ENCODE measurements around the gene ATP1B2. TPM values are rescaled to one million over a fixed set of nuclear protein-coding genes. Genes with fewer than 3 reads are reported as not detected.

The ATP1B2 gene
- total RNA-seq, 1 experiment from 2014 or later: not detected

Other genes with a start within 250 kb of the ATP1B2 start
- gene TMEM256, start 246.8 kb upstream of the ATP1B2 start, total RNA-seq (2014; rRNA removed; shearing (Covaris generic)): 84.6 and 111 TPM in 2 replicates
- gene NLGN2, start 243.1 kb upstream of the ATP1B2 start, total RNA-seq (2014; rRNA removed; shearing (Covaris generic)): 2.2 and 2.7 TPM in 2 replicates
- not detected in 2 replicates for gene SPEM1, start 230.6 kb upstream of the ATP1B2 start, total RNA-seq (2014; rRNA removed; shearing (Covaris generic))
- gene SPEM2, start 225.3 kb upstream of the ATP1B2 start, total RNA-seq (2014; rRNA removed; shearing (Covaris generic)): not detected in 2 replicates
- not detected in 2 replicates for gene SPEM3, start 222.1 kb upstream of the ATP1B2 start, total RNA-seq (2014; rRNA removed; shearing (Covaris generic))
- 11.7 and 19.4 TPM in 2 replicates for gene TMEM102, start 215.5 kb upstream of the ATP1B2 start, total RNA-seq (2014; rRNA removed; shearing (Covaris generic))
- 0.46 and 0.52 TPM in 2 replicates for gene FGF11, start 211.4 kb upstream of the ATP1B2 start, total RNA-seq (2014; rRNA removed; shearing (Covaris generic))
- gene CHRNB1, start 205.9 kb upstream of the ATP1B2 start, total RNA-seq (2014; rRNA removed; shearing (Covaris generic)): 0.83 and 1.6 TPM in 2 replicates
- gene ZBTB4, start 171.3 kb upstream of the ATP1B2 start, total RNA-seq (2014; rRNA removed; shearing (Covaris generic)): 8.4 and 10.0 TPM in 2 replicates
- gene SLC35G6, start 169.5 kb upstream of the ATP1B2 start, total RNA-seq (2014; rRNA removed; shearing (Covaris generic)): 0.28 TPM in 1 of 2 replicates, not detected in the other
- gene POLR2A, start 166.6 kb upstream of the ATP1B2 start, total RNA-seq (2014; rRNA removed; shearing (Covaris generic)): 26.0 and 58.6 TPM in 2 replicates
- not detected in 2 replicates for gene TNFSF12, start 101.9 kb upstream of the ATP1B2 start, total RNA-seq (2014; rRNA removed; shearing (Covaris generic))
- 15.6 and 19.1 TPM in 2 replicates for gene TNFSF13, start 92.2 kb upstream of the ATP1B2 start, total RNA-seq (2014; rRNA removed; shearing (Covaris generic))
- 73.2 and 74.3 TPM in 2 replicates for gene SENP3, start 89.0 kb upstream of the ATP1B2 start, total RNA-seq (2014; rRNA removed; shearing (Covaris generic))
- 4.0 and 6.6 TPM in 2 replicates for gene CD68, start 71.3 kb upstream of the ATP1B2 start, total RNA-seq (2014; rRNA removed; shearing (Covaris generic))
- gene MPDU1, start 67.1 kb upstream of the ATP1B2 start, total RNA-seq (2014; rRNA removed; shearing (Covaris generic)): 79.8 and 81.4 TPM in 2 replicates
- gene SOX15, start 60.8 kb upstream of the ATP1B2 start, total RNA-seq (2014; rRNA removed; shearing (Covaris generic)): 0.70 TPM in 1 of 2 replicates, not detected in the other
- 23.8 and 30.3 TPM in 2 replicates for gene FXR2, start 36.0 kb upstream of the ATP1B2 start, total RNA-seq (2014; rRNA removed; shearing (Covaris generic))
- gene SAT2, start 23.1 kb upstream of the ATP1B2 start, total RNA-seq (2014; rRNA removed; shearing (Covaris generic)): 3.2 and 5.4 TPM in 2 replicates
- 0.13 TPM in 1 of 2 replicates, not detected in the other for gene SHBG, start 20.8 kb upstream of the ATP1B2 start, total RNA-seq (2014; rRNA removed; shearing (Covaris generic))
- gene TP53, start 36.6 kb downstream of the ATP1B2 start, total RNA-seq (2014; rRNA removed; shearing (Covaris generic)): 57.1 and 61.0 TPM in 2 replicates
- gene WRAP53, start 37.6 kb downstream of the ATP1B2 start, total RNA-seq (2014; rRNA removed; shearing (Covaris generic)): 18.5 and 23.0 TPM in 2 replicates
- not detected in 2 replicates for gene EFNB3, start 54.3 kb downstream of the ATP1B2 start, total RNA-seq (2014; rRNA removed; shearing (Covaris generic))
- gene DNAH2, start 66.8 kb downstream of the ATP1B2 start, total RNA-seq (2014; rRNA removed; shearing (Covaris generic)): 0.21 TPM in 1 of 2 replicates, not detected in the other
- 5.3 and 17.6 TPM in 2 replicates for gene KDM6B, start 183.3 kb downstream of the ATP1B2 start, total RNA-seq (2014; rRNA removed; shearing (Covaris generic))
- gene TMEM88, start 204.1 kb downstream of the ATP1B2 start, total RNA-seq (2014; rRNA removed; shearing (Covaris generic)): 0.43 and 0.50 TPM in 2 replicates
- gene NAA38, start 206.6 kb downstream of the ATP1B2 start, total RNA-seq (2014; rRNA removed; shearing (Covaris generic)): 71.8 and 89.4 TPM in 2 replicates
- gene CYB5D1, start 207.1 kb downstream of the ATP1B2 start, total RNA-seq (2014; rRNA removed; shearing (Covaris generic)): 8.4 and 10.7 TPM in 2 replicates
- gene CHD3, start 237.9 kb downstream of the ATP1B2 start, total RNA-seq (2014; rRNA removed; shearing (Covaris generic)): 52.8 and 54.3 TPM in 2 replicates

Measured in HT-29 (cell line).